HEK293 (cell line): ENCODE results near the gene EBF4.

ENCODE experiments used
- CTCF ChIA-PET: fragments of 350-600 bp; formaldehyde crosslinking; extraction: SDS; loops from one replicate; lab custom pipeline; 2021; ENCODE audit warnings: antibody characterized with exemption; lab: Yijun Ruan, JAX
- POLR2A ChIA-PET: fragments of 300-600 bp; formaldehyde crosslinking; extraction: SDS; loops from one replicate; lab custom pipeline; 2020; ENCODE audit warnings: antibody characterized with exemption, inconsistent platforms; lab: Yijun Ruan, JAX
- H3K27ac ChIP-seq: fragments of 200-500 bp; sonication (Bioruptor generic); 2 replicates; pipeline ENCODE4 v1.5.1; 2014; ENCODE audit warnings: low read depth, low read length, control low read depth, inconsistent platforms; ENCODE audit errors: extremely low read depth
- H3K36me3 ChIP-seq, 2 experiments: fragments of 200-500 bp in 1 of 2; sonication (Bioruptor generic) in 1 of 2; 1 replicate in 1 of 2; 2 replicates in 1 of 2; pipeline ENCODE4 v1.5.1; 2014 to 2017; ENCODE audit warnings: inconsistent platforms in 2 of 2, low read length in 2 of 2; ENCODE audit not compliant: control insufficient read depth in 2 of 2, insufficient read depth in 1 of 2
- H3K4me1 ChIP-seq: fragments of 200-500 bp; sonication (Bioruptor generic); 2 replicates; pipeline ENCODE4 v1.5.1; 2014; ENCODE audit warnings: mild to moderate bottlenecking, low read length, inconsistent platforms; ENCODE audit not compliant: control insufficient read depth, insufficient read depth
- H3K4me3 ChIP-seq: 2 replicates; pipeline ENCODE4 v1.5.1; 2011; ENCODE audit warnings: low read depth, mild to moderate bottlenecking, control low read depth, low read length, moderate library complexity
- H3K9me3 ChIP-seq: fragments of 200-500 bp; sonication (Bioruptor generic); 2 replicates; pipeline ENCODE4 v1.5.1; 2014; ENCODE audit warnings: low read depth, low read length, inconsistent platforms; ENCODE audit not compliant: control insufficient read depth, insufficient read depth
- MYNN ChIP-seq: fragments of 450-650 bp; formaldehyde crosslinking; IDR thresholded peaks from 2 replicates; pipeline ENCODE4 v1.5.1; 2016; ENCODE audit warnings: missing biosample characterization, missing genetic modification characterization, borderline replicate concordance
- SCRT1 ChIP-seq: fragments of 450-650 bp; formaldehyde crosslinking; IDR thresholded peaks from 2 replicates; pipeline ENCODE4 v1.5.1; 2016; ENCODE audit warnings: missing biosample characterization, missing genetic modification characterization, borderline replicate concordance
- TCF7L2 ChIP-seq: IDR thresholded peaks from 2 replicates; pipeline ENCODE4 v1.6.1; 2011; ENCODE audit warnings: low read depth, mild to moderate bottlenecking, inconsistent platforms, low read length, moderate library complexity, borderline replicate concordance
- YY2 ChIP-seq: fragments of 450-650 bp; formaldehyde crosslinking; IDR thresholded peaks from 2 replicates; pipeline ENCODE4 v1.5.1; 2016; ENCODE audit warnings: missing biosample characterization, missing genetic modification characterization
- ZBTB48 ChIP-seq: fragments of 450-650 bp; formaldehyde crosslinking; IDR thresholded peaks from 2 replicates; pipeline ENCODE4 v1.5.1; 2016; ENCODE audit warnings: missing biosample characterization, missing genetic modification characterization
- ZFP37 ChIP-seq: fragments of 450-650 bp; formaldehyde crosslinking; IDR thresholded peaks from 2 replicates; pipeline ENCODE4 v1.5.1; 2016; ENCODE audit warnings: missing biosample characterization, missing genetic modification characterization
- ZNF10 ChIP-seq: fragments of 450-650 bp; formaldehyde crosslinking; IDR thresholded peaks from 2 replicates; pipeline ENCODE4 v1.5.1; 2017; ENCODE audit warnings: missing biosample characterization, missing genetic modification characterization
- ZNF133 ChIP-seq: fragments of 450-650 bp; formaldehyde crosslinking; IDR thresholded peaks from 2 replicates; pipeline ENCODE4 v1.5.1; 2016; ENCODE audit warnings: missing biosample characterization, missing genetic modification characterization
- ZNF184 ChIP-seq: fragments of 450-650 bp; IDR thresholded peaks from 2 replicates; pipeline ENCODE4 v1.5.1; 2018; ENCODE audit warnings: missing biosample characterization, mild to moderate bottlenecking, missing genetic modification characterization
- ZNF2 ChIP-seq: fragments of 450-650 bp; formaldehyde crosslinking; IDR thresholded peaks from 2 replicates; pipeline ENCODE4 v1.5.1; 2016; ENCODE audit warnings: missing biosample characterization, missing genetic modification characterization
- ZNF266 ChIP-seq: fragments of 450-650 bp; formaldehyde crosslinking; IDR thresholded peaks from 2 replicates; pipeline ENCODE4 v1.5.1; 2016; ENCODE audit warnings: missing biosample characterization, missing genetic modification characterization, low read depth
- ZNF274 ChIP-seq, 2 experiments: fragments of 200-500 bp in 1 of 2; fragments of 450-650 bp in 1 of 2; sonication (Bioruptor generic) in 1 of 2; formaldehyde crosslinking in 1 of 2; IDR thresholded peaks; 2 replicates each; pipeline versions ENCODE4 v1.5.1 to v1.6.1; 2014 to 2016; ENCODE audit warnings: borderline replicate concordance in 1 of 2, inconsistent platforms in 1 of 2, low read length in 1 of 2, missing biosample characterization in 1 of 2, missing genetic modification characterization in 1 of 2
- ZNF280C ChIP-seq: fragments of 450-650 bp; formaldehyde crosslinking; IDR thresholded peaks from 2 replicates; pipeline ENCODE4 v1.5.1; 2016; ENCODE audit warnings: missing biosample characterization, missing genetic modification characterization
- ZNF354C ChIP-seq: fragments of 450-650 bp; formaldehyde crosslinking; IDR thresholded peaks from 2 replicates; pipeline ENCODE4 v1.5.1; 2016; ENCODE audit warnings: missing biosample characterization, missing genetic modification characterization, low read depth, borderline replicate concordance
- ZNF518A ChIP-seq: fragments of 450-650 bp; formaldehyde crosslinking; conservative IDR thresholded peaks from 2 replicates; pipeline ENCODE4 v1.5.1; 2016; ENCODE audit warnings: low read depth, missing biosample characterization, missing genetic modification characterization
- ZNF529 ChIP-seq: fragments of 450-650 bp; formaldehyde crosslinking; IDR thresholded peaks from 2 replicates; pipeline ENCODE4 v1.5.1; 2017; ENCODE audit warnings: missing genetic modification characterization, missing biosample characterization; ENCODE audit not compliant: insufficient replicate concordance
- ZNF610 ChIP-seq: fragments of 450-650 bp; formaldehyde crosslinking; IDR thresholded peaks from 2 replicates; pipeline ENCODE4 v1.5.1; 2016; ENCODE audit warnings: missing biosample characterization, missing genetic modification characterization, borderline replicate concordance
- ZNF701 ChIP-seq: fragments of 450-650 bp; formaldehyde crosslinking; IDR thresholded peaks from 2 replicates; pipeline ENCODE4 v1.5.1; 2016; ENCODE audit warnings: missing biosample characterization, missing genetic modification characterization
- ZNF776 ChIP-seq: fragments of 450-650 bp; formaldehyde crosslinking; IDR thresholded peaks from 2 replicates; pipeline ENCODE4 v1.5.0; 2017; ENCODE audit warnings: missing biosample characterization, missing genetic modification characterization, borderline replicate concordance
- ZSCAN4 ChIP-seq: fragments of 450-650 bp; formaldehyde crosslinking; IDR thresholded peaks from 2 replicates; pipeline ENCODE4 v1.5.1; 2017; ENCODE audit warnings: missing biosample characterization, missing genetic modification characterization

Gene EBF4

DNA sequence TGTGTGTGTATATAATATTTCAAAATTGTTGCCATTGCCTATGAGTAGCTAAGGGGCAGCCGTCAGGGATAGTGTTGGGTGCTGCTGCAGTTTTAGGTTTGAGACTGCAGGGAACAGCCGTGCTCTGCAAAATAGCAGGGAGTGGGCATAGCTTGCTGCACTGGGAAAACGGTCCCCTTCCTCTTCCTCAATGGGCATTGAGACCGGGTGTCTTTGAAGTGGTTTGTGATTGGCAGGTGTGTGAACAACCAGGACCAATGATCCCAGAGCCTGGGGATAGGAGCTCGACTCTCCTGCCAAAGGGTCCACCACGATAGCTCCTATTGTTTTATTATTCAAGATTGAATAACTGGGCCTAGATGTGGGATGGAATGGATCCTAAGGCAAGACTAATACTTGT, 5.1 kb upstream of the EBF4 start:
- H3K36me3 ChIP-seq, result peaks cover 0 to 4% of the 10 kb centered on the region in 2 experiments; a peak in 1 of 3 replicates
- no peak overlapping the region for H3K27ac ChIP-seq

More for the DNA sequence above, 5.1 kb upstream of the EBF4 start:
- no peak for TF ChIP-seq SCRT1
- no peak for TF ChIP-seq ZNF529 (tag by site-specific recombination)
- no peak for TF ChIP-seq ZFP37 (tag by site-specific recombination)
- no peak for TF ChIP-seq ZNF2 (tag by site-specific recombination)
- no peak for TF ChIP-seq ZNF274 (IDR thresholded peaks at IDR 0.05; ENCODE audit: low read length)
- TF ChIP-seq ZNF274 (tag by site-specific recombination; IDR thresholded peaks at IDR 0.05; ENCODE audit: borderline replicate concordance), result no peak
- no peak for TF ChIP-seq ZSCAN4 (tag by site-specific recombination)
- TF ChIP-seq YY2 (tag by site-specific recombination), result no peak
- TF ChIP-seq ZBTB48, result no peak
- no peak for TF ChIP-seq ZNF10 (tag by site-specific recombination)
- no peak; the same call in 1 of the 2 replicates for TF ChIP-seq TCF7L2
- TF ChIP-seq ZNF701 (tag by site-specific recombination), result no peak
- TF ChIP-seq ZNF266, result no peak
- TF ChIP-seq ZNF610 (tag by site-specific recombination), result no peak
- TF ChIP-seq ZNF184, result no peak
- TF ChIP-seq ZNF776 (tag by site-specific recombination), result no peak
- no peak for TF ChIP-seq ZNF133 (tag by site-specific recombination)
- TF ChIP-seq ZNF354C (tag by site-specific recombination), result no peak
- TF ChIP-seq MYNN (tag by site-specific recombination), result no peak
- no peak for TF ChIP-seq ZNF518A (tag by site-specific recombination)
- TF ChIP-seq ZNF280C (tag by site-specific recombination), result no peak
- CTCF ChIA-PET, result interaction anchor here (0.6 to 5.9 kb wide), 17 partner anchors 10 to 480 kb away, joined by 3 to 48 read pairs (median 4); no protein-coding TSS in a partner anchor
- Histone ChIP-seq H3K4me1 (0 out of 2 replicates have a peak, but pooled peaks cover 2% of the 10 kb centered on the region), H3K9me3 (no peaks in the 10 kb centered on the region), H3K4me3 (no peak overlapping the region)
- POLR2A ChIA-PET, result interaction anchor here (0.7 kb wide), 3 partner anchors 15 to 71 kb away, joined by 4 to 6 read pairs (median 4); no protein-coding TSS in a partner anchor
